ENCODE measurements around the gene TMEM37. TPM values are rescaled to one million over a fixed set of nuclear protein-coding genes. Genes with fewer than 3 reads are reported as not detected.
A peak's percentile ranks its signal among the peaks of the same experiment; 100 is the strongest.

The TMEM37 gene
- total and polyA plus RNA-seq, 12 donors, result 0.32 to 4.7 (median 1.9) TPM

GRCh38 chr2:119438726-119439284 lies 7.2 kb downstream of the TMEM37 start:
- DNase-seq (no peak), ATAC-seq (no peak)
- no peak for TF ChIP-seq CTCF (IDR thresholded peaks at IDR 0.05)
- Histone ChIP-seq H3K4me1 (no peaks in the 10 kb centered on the region), H3K27ac (no peak overlapping the region), H3K36me3 (no peaks in the 10 kb centered on the region), H3K9me3 (no peaks in the 10 kb centered on the region), H3K27me3 (no peaks in the 10 kb centered on the region), H3K4me3 (no peak overlapping the region)
- WGBS, 2 donors, result 91 to 92% methylated on average over 6 of the region's 6 CpGs
- intact Hi-C loops (cut with DNase I), result no loop called here

- Histone ChIP-seq H3K27me3 (no peaks in the 10 kb centered on the region), H3K4me1 (no peaks in the 10 kb centered on the region), H3K4me3 (no peak overlapping the region), H3K27ac (no peak overlapping the region), H3K9me3 (no peaks in the 10 kb centered on the region), H3K36me3 (no peaks in the 10 kb centered on the region)
- 86 to 89% methylated on average over 15 of the region's 15 CpGs for WGBS, 2 donors
- TF ChIP-seq CTCF (IDR thresholded peaks at IDR 0.05), result no peak
- ATAC-seq (peak in 3 of 8 donors; percentile 14 to 51 (median 16)), DNase-seq (no peak)
- intact Hi-C loops (cut with DNase I), result no loop called here
Observed at GRCh38 chr2:119439574-119440500, 8.2 kb downstream of the TMEM37 start.

GRCh38 chr2:119440501-119440870 lies 8.8 kb downstream of the TMEM37 start:
- Histone ChIP-seq H3K4me1 (no peaks in the 10 kb centered on the region), H3K9me3 (no peaks in the 10 kb centered on the region), H3K4me3 (no peak overlapping the region), H3K27me3 (no peaks in the 10 kb centered on the region), H3K36me3 (no peaks in the 10 kb centered on the region), H3K27ac (no peak overlapping the region)
- intact Hi-C loops (cut with DNase I), result no loop called here
- TF ChIP-seq CTCF (IDR thresholded peaks at IDR 0.05), result no peak
- WGBS, 2 donors, result 27 to 59% methylated on average over 1 of the region's 1 CpG
- no peak for DNase-seq
- ATAC-seq, result peak in 1 of 8 donors; percentile 27

GRCh38 chr2:119440873-119441272 lies 9.2 kb downstream of the TMEM37 start:
- H3K27ac ChIP-seq, result no peak overlapping the region
- H3K27me3 ChIP-seq, result no peaks in the 10 kb centered on the region
- no peaks in the 10 kb centered on the region for H3K4me1 ChIP-seq
- H3K4me3 ChIP-seq, result no peak overlapping the region
- intact Hi-C loops (cut with DNase I), result no loop called here
- no peaks in the 10 kb centered on the region for H3K9me3 ChIP-seq
- no peaks in the 10 kb centered on the region for H3K36me3 ChIP-seq
- WGBS, 2 donors, result 87 to 92% methylated on average over 4 of the region's 4 CpGs
- ATAC-seq (no peak), DNase-seq (no peak)
- TF ChIP-seq CTCF (IDR thresholded peaks at IDR 0.05), result no peak

All from heart right ventricle (tissue), 16 donors.